SH-SY5Y (cell line): ENCODE measurements around the gene TMEM170B.
A peak's percentile ranks its signal among the peaks of the same experiment; 100 is the strongest.

Experiments
- GATA2 ChIP-seq: IDR thresholded peaks from 2 replicates; pipeline ENCODE4 v1.6.1; 2011; ENCODE audit warnings: mild to moderate bottlenecking, low read depth, low read length
- GATA3 ChIP-seq: IDR thresholded peaks from 2 replicates; pipeline ENCODE4 v1.6.1; 2011; ENCODE audit warnings: low read depth, mild to moderate bottlenecking, low read length, moderate library complexity

TMEM170B gene

DNA sequence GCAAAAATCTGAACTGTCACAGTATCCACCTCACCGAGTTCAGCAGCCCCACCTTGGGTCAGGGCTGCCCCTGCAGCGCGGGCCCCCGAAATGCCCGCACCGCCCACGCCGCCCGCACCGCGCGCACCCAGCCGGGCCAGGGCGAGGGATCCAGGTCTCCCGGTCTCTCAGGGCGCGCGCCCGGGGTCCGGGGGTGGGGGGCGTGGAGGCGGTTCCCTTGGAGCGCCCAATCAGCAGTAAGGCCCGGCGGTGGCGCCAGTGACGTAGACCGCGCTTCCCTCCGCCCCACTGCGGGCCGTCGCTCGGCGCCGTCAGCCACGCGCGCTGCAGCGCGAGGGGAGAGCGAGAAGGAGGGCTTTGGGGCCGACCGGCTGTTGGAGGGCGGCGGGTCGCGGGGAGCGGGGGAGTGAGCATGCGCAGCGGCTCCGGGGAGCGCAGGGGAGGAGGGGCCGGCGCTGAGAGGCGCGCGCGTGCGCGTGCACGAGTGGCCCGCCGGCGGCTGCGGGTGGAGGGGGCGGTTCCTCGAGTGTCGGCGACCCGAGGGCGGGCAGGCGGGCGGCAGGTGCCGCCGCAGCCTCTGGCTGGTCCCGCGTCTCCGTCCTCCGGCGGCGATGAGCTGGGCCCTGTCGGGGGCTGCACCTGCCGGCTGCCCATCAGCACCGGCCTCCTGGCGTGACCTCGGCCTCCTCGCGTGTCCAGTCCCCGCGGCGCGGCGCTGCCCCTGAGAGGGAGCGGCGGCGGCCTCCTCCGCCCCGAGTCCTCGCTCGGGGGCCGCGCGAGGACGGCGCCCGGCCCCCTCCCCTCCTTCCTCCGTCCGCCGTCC lies at the start of gene TMEM170B:
Gene TMEM170B (plus strand): TSS at position 521 of the 823 bp plus-strand sequence. CDS start 529 bp downstream, outside the sequence.
- no peak for TF ChIP-seq GATA2

GRCh38 chr6:11490996-11491395 lies 46.6 kb upstream of the TMEM170B start:
- TF ChIP-seq GATA3 (no peak), GATA2 (no peak)

GRCh38 chr6:11491596-11492463 lies 45.7 kb upstream of the TMEM170B start:
- TF ChIP-seq GATA2 (no peak), GATA3 (no peak)

DNA sequence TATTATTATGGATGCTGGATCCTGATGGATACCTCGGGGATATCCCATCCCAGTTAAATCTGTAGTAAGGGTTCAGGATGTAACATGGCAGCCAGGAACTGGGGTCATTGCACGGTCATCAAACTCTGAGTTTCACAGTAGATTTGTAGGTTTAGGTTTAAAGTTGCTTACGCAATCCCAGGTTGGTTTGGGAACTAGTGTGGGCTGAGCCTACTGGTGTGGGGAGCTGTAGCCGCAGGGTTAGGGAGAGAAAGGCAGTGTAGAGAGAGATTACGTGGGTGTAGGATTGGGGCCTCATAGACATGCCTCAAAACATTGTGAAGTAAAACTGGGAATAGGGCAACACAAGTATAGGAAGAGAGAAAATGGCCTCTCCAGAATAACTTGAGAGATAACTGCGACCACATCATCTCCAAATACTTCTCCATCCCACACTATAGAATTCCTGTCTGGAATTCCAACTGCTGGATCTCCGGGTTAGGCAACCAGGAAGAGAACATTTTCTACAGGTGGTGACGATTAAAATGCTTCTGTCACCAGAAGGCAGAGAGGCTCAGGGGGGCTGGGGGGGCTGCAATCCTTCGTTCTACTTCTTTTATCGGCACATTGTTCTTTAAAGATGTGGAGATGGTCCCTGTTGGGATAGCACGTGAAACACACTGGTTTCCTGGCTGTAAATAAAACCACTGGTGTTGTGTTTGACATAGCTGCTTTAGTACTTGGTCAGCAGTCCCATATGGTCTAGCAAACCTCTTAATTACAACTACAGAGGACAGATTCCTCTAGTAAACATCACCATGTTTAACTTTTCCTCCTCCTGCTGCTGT lies 44.9 kb upstream of the TMEM170B start:
- TF ChIP-seq GATA3 (no peak), GATA2 (no peak)

- TF ChIP-seq GATA2: no peak
- TF ChIP-seq GATA3: no peak
Measured at GRCh38 chr6:11493974-11494373, 43.6 kb upstream of the TMEM170B start.

GRCh38 chr6:11494786-11495564 lies 42.6 kb upstream of the TMEM170B start:
- TF ChIP-seq GATA2 (no peak), GATA3 (no peak)

DNA sequence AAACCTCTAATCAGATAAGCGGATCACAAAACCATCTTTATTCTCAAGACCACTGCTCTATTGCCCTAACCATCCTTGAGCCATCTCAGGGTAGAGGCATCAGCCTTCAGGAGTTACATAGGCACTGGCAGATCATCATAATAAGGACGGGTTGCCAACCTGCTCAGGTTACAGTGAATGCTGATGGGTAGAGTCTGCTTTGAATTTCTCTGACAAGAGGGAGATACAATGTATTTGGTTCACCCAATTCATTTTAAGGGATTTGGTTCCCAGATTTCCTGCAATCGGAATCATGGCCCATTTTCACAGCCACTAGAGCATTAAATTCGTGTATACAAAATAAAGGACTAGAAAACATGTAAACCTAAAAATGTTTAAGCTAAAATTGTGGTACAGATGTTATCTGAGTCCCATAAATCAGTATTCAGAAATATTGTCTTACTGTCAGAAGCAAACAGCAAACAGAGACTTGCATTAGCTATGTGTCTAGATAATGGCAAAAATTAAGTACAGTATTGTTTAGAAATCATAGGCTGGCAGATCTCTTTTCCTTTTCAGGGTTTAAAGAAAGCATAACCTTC lies 41.9 kb upstream of the TMEM170B start:
- TF ChIP-seq GATA2: no peak
- TF ChIP-seq GATA3: no peak; the same call in 1 of the 2 replicates

DNA sequence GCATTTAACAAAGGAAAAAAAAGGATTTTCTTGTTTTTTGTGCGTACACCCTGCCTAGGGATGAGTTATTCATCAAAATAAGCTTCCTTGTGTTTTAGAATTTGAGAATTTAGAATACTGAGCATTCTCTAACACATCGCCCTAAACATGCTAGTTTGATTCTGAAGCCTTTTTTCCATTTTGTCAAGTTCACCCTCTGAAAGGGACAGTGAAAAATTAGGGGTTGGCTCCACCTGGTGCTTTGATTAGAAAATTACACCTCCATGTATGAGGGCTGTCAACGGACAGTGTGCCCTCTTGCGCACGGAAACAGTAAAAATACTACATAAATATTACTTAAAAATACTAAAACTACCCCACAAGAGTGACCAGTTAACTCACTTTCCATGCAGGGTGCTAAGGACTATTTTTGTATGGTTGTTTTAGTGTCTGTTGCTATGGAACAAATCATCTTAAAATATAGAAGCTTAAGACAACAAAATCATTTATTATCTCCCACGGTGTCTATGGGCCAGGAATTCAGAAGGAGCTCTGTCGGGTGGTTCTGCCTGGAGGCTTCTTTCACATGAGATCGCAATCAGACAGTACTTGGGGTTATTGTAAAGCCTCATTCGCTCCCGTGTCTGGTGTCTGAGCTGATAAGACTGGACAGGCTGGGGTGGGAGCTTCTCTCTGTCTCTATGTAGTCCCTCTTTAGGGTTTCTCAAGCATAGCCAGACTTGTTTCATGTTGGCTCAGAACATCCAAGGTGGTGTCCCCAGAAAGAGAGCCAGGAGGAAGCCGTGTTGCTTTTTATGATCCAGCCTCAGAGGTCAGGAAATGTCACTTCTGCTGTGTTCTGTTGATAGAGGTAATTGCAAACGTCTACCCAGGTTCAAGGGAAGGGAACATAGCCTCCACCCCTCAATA lies 41.1 kb upstream of the TMEM170B start:
- TF ChIP-seq GATA3 (no peak), GATA2 (peak; percentile 85)

GRCh38 chr6:11497107-11497506 lies 40.4 kb upstream of the TMEM170B start:
- TF ChIP-seq GATA2 (no peak), GATA3 (no peak)

DNA sequence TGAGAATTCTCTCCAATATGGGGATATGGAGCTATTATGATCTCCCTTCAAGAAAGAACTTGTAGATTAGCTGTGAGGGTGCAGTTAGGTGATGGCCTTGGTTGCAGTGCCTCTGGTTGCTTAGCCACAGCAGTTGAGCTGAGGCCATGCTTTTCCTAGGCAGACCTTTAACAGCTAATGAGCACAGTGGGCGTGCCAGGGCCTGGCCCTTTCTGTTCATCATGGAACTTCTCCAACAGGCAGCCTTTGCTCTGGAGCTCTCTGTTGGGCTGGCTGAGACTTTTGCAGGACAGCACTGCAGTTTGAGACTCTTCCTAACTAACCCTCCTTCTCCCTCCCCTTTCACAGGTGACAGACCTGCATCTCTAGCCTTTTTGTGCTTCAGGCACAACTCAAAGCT lies 39.7 kb upstream of the TMEM170B start:
- no peak for TF ChIP-seq GATA3
- TF ChIP-seq GATA2: no peak

- TF ChIP-seq GATA2 (no peak), GATA3 (no peak)
Measured at GRCh38 chr6:11500008-11500407, 37.5 kb upstream of the TMEM170B start.

DNA sequence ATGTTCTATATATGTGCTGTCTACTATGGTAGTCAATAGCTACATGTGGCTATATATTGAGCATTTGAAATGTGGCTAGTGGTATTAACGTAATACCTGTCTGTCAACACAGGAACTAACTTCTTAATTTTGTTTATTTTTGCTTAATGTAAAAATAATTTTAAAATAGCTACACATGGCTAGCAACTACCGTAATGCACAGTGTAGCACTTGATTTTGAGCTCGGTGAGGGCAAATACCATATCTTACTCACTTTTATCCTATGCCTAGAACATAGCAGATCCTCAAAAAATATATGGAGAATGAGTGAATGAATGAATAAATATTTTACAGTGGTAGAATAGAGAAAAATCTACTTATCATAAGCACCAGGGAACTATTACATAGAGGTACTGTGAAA lies 28.1 kb upstream of the TMEM170B start:
- TF ChIP-seq GATA2: no peak
- TF ChIP-seq GATA3: no peak

DNA sequence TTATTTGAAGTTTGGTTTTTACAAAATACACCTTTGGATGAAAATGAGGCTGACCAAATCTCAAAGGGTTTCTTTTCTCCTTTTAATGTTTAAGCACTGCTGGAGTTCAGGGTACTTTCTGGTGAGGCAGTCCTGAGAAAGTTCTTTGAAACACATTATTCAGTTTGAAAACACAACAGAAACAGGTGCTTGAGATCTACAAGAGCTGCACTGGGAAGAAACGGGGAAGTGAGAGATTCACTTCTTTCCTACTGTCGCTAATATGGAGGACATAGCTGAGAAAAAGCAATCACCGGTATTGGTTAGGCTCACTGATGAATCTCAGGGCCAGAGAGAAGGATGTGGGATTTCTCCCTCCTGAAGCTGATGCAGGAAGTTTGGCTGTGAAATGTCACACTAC lies 22.9 kb upstream of the TMEM170B start:
- TF ChIP-seq GATA2: no peak
- TF ChIP-seq GATA3: no peak
